Activated CD8-positive, alpha-beta memory T cell treated with anti-CD3 and anti-CD28 coated beads, Interleukin-2, amount 10 ng/mL, durations not matched to agents 7 days and 5 days (primary cell): ENCODE measurements around the gene ADARB1. TPM values are rescaled to one million over a fixed set of nuclear protein-coding genes. Genes with fewer than 3 reads are reported as not detected.

Experiments
- ATAC-seq: fragments of 150-1000 bp; cut with Tn5 transposase; one replicate; pipeline ENCODE4 v1.10.0; 2021; ENCODE audit warnings: moderate library complexity
- CTCF ChIA-PET: fragments of 350-600 bp; sonication (Branson Sonifier 250); formaldehyde crosslinking; loops from one replicate; lab custom pipeline; 2021; ENCODE audit warnings: antibody characterized with exemption; lab: Charles Lee
- DNase-seq: peaks from one replicate; pipeline ENCODE4 v3.0.0-alpha.2; 2020
- H3K27ac Mint-ChIP-seq: one replicate; pipeline ENCODE4 v1.8.0; 2021; ENCODE audit warnings: mild to moderate bottlenecking, mixed read lengths
- H3K27me3 Mint-ChIP-seq: one replicate; pipeline ENCODE4 v1.8.0; 2021; ENCODE audit warnings: mixed read lengths
- H3K36me3 Mint-ChIP-seq: one replicate; pipeline ENCODE4 v1.8.0; 2021; ENCODE audit warnings: mild to moderate bottlenecking, mixed read lengths
- H3K4me1 Mint-ChIP-seq: one replicate; pipeline ENCODE4 v1.8.0; 2021; ENCODE audit warnings: mixed read lengths
- H3K4me3 Mint-ChIP-seq: one replicate; pipeline ENCODE4 v1.8.0; 2021; ENCODE audit warnings: mild to moderate bottlenecking, moderate library complexity, mixed read lengths
- H3K9me3 Mint-ChIP-seq: one replicate; pipeline ENCODE4 v1.8.0; 2022; ENCODE audit warnings: low read depth, mixed read lengths
- total RNA-seq, 2 experiments: library from RNA; stranded (reverse); gene quantifications; one replicate each; pipeline ENCODE4 v1.2.3, GENCODE V29; 2021

Gene ADARB1
- total RNA-seq, 2 experiments from 2014 or later: 29.4 to 38.3 TPM

- ATAC-seq (no peak), DNase-seq (no peak)
- H3K9me3 Mint-ChIP-seq: peaks cover 18% of the 10 kb centered on the region
- no peak overlapping the region for H3K27ac Mint-ChIP-seq
- peaks cover 2% of the 10 kb centered on the region for H3K27me3 Mint-ChIP-seq
- no peak overlapping the region for H3K4me3 Mint-ChIP-seq
- CTCF ChIA-PET: interaction anchor here (0.6 kb wide), 1 partner anchor 288 kb away, joined by 3 read pairs; no protein-coding TSS in a partner anchor
- peaks cover 39% of the 10 kb centered on the region for H3K36me3 Mint-ChIP-seq
- peaks cover 20% of the 10 kb centered on the region for H3K4me1 Mint-ChIP-seq
These were observed 145.7 kb downstream of the ADARB1 start for GRCh38 chr21:45220071-45220481.

DNA sequence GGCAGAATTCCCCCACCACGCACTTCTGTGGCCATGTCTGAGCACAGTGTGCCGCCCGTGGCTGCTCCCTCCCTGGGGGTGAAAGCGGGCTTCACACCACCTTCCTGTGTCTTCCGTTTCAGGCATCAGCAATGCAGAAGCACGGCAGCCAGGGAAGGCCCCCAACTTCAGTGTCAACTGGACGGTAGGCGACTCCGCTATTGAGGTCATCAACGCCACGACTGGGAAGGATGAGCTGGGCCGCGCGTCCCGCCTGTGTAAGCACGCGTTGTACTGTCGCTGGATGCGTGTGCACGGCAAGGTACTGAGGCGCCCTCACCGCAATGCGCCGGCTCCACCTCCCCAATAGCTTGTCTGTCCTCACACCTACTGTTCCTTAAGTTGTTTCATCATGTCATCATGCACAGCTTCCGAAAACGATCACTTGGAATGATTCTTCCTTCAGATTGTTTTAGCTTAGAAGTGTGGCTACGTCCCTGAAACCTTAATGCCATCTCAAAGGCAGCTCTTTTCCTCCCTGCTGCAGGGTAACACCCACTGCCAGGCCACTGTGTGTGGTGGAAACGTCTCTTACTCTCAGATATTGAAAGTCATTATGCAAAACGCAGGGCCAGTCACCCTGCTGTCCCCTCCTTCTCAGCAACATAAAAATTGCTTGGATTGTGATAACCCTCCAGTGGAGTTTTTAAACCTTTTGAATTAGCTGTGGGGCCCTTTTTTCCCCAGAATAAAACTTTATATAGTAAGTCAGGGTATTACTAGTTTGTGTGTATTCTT, 146.5 kb downstream of the ADARB1 start:
- CTCF ChIA-PET: no interaction called here
- no peak for DNase-seq
- Mint-ChIP-seq H3K4me1 (peaks cover 28% of the 10 kb centered on the region), H3K36me3 (peaks cover 38% of the 10 kb centered on the region), H3K27ac (no peak overlapping the region), H3K27me3 (peaks cover 8% of the 10 kb centered on the region), H3K9me3 (peaks cover 18% of the 10 kb centered on the region), H3K4me3 (no peak overlapping the region)
- no peak for ATAC-seq

DNA sequence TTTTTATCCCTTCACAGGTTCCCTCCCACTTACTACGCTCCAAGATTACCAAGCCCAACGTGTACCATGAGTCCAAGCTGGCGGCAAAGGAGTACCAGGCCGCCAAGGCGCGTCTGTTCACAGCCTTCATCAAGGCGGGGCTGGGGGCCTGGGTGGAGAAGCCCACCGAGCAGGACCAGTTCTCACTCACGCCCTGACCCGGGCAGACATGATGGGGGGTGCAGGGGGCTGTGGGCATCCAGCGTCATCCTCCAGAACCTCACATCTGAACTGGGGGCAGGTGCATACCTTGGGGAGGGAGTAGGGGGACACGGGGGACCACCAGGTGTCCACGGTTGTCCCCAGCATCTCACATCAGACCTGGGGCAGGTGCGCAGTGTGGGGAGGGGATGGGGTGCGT, 147.6 kb downstream of the ADARB1 start:
- CTCF ChIA-PET: no interaction called here
- peaks cover 12% of the 10 kb centered on the region for H3K9me3 Mint-ChIP-seq
- no peak overlapping the region for H3K4me3 Mint-ChIP-seq
- H3K27me3 Mint-ChIP-seq: peaks cover 12% of the 10 kb centered on the region
- peaks cover 29% of the 10 kb centered on the region for H3K36me3 Mint-ChIP-seq
- H3K27ac Mint-ChIP-seq: no peak overlapping the region
- DNase-seq (no peak), ATAC-seq (no peak)
- H3K4me1 Mint-ChIP-seq: peaks cover 39% of the 10 kb centered on the region

GRCh38 chr21:45223236-45224185, 149.1 kb downstream of the ADARB1 start:
- DNase-seq (no peak), ATAC-seq (no peak)
- CTCF ChIA-PET: interaction anchor here (0.7 to 1.3 kb wide), 8 partner anchors 13 to 216 kb away, joined by 3 to 4 read pairs (median 4); no protein-coding TSS in a partner anchor
- no peak overlapping the region for H3K4me3 Mint-ChIP-seq
- no peak overlapping the region for H3K27ac Mint-ChIP-seq
- peaks cover 12% of the 10 kb centered on the region for H3K27me3 Mint-ChIP-seq
- H3K36me3 Mint-ChIP-seq: peaks cover 14% of the 10 kb centered on the region
- peaks cover 49% of the 10 kb centered on the region for H3K4me1 Mint-ChIP-seq
- H3K9me3 Mint-ChIP-seq: peaks cover 2% of the 10 kb centered on the region

DNA sequence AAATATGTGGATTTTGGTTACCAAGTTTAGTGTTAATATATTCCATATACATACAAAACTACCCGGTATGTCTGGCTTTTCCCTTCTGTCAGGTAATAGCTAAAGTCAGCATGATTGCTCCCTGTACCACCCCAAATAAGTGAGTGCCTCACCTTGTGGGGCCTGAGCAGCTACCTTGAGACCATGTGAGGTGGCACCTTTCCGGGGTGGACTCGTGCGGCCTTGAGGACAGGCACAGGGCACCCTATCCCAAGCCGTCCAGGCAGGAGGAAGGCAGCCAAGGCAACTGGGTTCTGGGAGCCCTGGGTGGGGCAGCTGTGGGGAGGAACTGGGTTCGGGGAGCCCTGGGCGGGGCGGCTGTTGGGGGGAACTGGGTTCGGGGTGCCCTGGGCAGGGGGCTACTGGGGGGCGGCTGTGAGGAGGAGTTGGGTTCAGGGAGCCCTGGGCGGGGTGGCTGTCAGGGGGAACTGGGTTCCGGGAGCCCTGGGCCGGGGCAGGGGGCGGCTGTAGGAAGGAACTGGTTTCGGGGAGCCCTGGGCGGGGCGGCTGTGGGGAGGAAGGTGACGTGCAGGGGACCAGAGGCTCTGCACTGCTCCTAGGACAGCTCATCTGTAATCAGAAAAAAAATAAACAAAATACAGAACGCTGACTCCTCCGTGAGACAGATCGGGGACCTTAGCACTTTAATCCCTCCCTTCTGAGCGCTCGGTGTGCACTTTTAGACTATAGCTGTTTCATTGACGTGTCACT, 150.0 kb downstream of the ADARB1 start:
- CTCF ChIA-PET: interaction anchor here (1.0 to 1.3 kb wide), 5 partner anchors 12 to 215 kb away, joined by 3 to 4 read pairs (median 4); no protein-coding TSS in a partner anchor
- H3K4me3 Mint-ChIP-seq: no peak overlapping the region
- H3K36me3 Mint-ChIP-seq: peaks cover 12% of the 10 kb centered on the region
- peaks cover 57% of the 10 kb centered on the region for H3K4me1 Mint-ChIP-seq
- peaks cover 15% of the 10 kb centered on the region for H3K27me3 Mint-ChIP-seq
- peak; percentile 59 for ATAC-seq
- H3K27ac Mint-ChIP-seq: peak overlapping the region; percentile 83
- peak; percentile 81 for DNase-seq
- H3K9me3 Mint-ChIP-seq: no peaks in the 10 kb centered on the region

- Mint-ChIP-seq H3K4me3 (no peak overlapping the region), H3K27ac (peak overlapping the region; percentile 83)
- CTCF ChIA-PET: interaction anchor here (1.0 to 1.3 kb wide), 4 partner anchors 11 to 88 kb away, joined by 3 to 4 read pairs (median 4); no protein-coding TSS in a partner anchor
These were observed 150.8 kb downstream of the ADARB1 start for GRCh38 chr21:45225041-45225740.

GRCh38 chr21:45225741-45226327, 151.5 kb downstream of the ADARB1 start:
- no peaks in the 10 kb centered on the region for H3K9me3 Mint-ChIP-seq

More at GRCh38 chr21:45225041-45225740, 150.8 kb downstream of the ADARB1 start:
- peaks cover 59% of the 10 kb centered on the region for H3K4me1 Mint-ChIP-seq
- peaks cover 16% of the 10 kb centered on the region for H3K27me3 Mint-ChIP-seq
- H3K9me3 Mint-ChIP-seq: no peaks in the 10 kb centered on the region
- no peak for DNase-seq
- H3K36me3 Mint-ChIP-seq: peaks cover 12% of the 10 kb centered on the region
- no peak for ATAC-seq

GRCh38 chr21:45226540-45227326, 152.4 kb downstream of the ADARB1 start:
- Mint-ChIP-seq H3K9me3 (no peaks in the 10 kb centered on the region), H3K4me1 (peaks cover 59% of the 10 kb centered on the region), H3K27ac (peak overlapping the region; percentile 57), H3K36me3 (peaks cover 4% of the 10 kb centered on the region), H3K27me3 (peaks cover 23% of the 10 kb centered on the region), H3K4me3 (no peak overlapping the region)
- ATAC-seq: peak; percentile 18
- DNase-seq: peak; percentile 63
- CTCF ChIA-PET: interaction anchor here (1.1 to 2.8 kb wide), 3 partner anchors 61 to 89 kb away, joined by 3 to 11 read pairs (median 9); partner anchors contain the start of gene POFUT2

More at GRCh38 chr21:45225741-45226327, 151.5 kb downstream of the ADARB1 start:
- H3K36me3 Mint-ChIP-seq: peaks cover 7% of the 10 kb centered on the region
- no peak for DNase-seq
- H3K27me3 Mint-ChIP-seq: peaks cover 19% of the 10 kb centered on the region
- H3K4me3 Mint-ChIP-seq: no peak overlapping the region
- H3K4me1 Mint-ChIP-seq: peaks cover 59% of the 10 kb centered on the region
- CTCF ChIA-PET: interaction anchor here (1.1 to 2.8 kb wide), 2 partner anchors 62 to 88 kb away, joined by 3 to 11 read pairs; partner anchors contain the start of gene POFUT2
- H3K27ac Mint-ChIP-seq: no peak overlapping the region
- ATAC-seq: no peak

DNA sequence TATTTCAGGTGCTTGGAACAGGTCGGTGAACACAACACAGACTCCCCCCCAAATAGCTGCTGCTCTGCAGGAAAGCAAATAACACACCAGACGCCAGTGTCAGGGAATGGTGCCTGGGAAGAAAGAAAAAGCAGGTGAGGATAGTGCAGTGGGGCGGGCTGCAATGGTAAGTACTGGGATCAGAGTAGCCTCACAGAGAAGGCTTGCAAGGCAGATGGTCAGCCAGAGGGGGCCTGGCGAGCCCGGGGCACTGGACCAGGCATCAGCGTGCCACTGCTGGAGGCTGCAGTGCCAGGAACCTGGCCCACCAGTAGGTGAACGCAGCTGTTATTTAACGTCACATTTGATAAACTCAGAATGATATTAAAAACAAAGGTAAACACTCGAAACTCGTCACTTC, 153.4 kb downstream of the ADARB1 start:
- Mint-ChIP-seq H3K4me3 (peak overlapping the region; percentile 12), H3K27ac (peak overlapping the region; percentile 73), H3K36me3 (peaks cover 4% of the 10 kb centered on the region), H3K4me1 (peaks cover 65% of the 10 kb centered on the region), H3K27me3 (peaks cover 29% of the 10 kb centered on the region), H3K9me3 (no peaks in the 10 kb centered on the region)
- DNase-seq (no peak), ATAC-seq (peak; percentile 8)
- CTCF ChIA-PET: interaction anchor here (1.1 to 2.8 kb wide), 6 partner anchors 9 to 278 kb away, joined by 3 to 11 read pairs (median 4); no protein-coding TSS in a partner anchor

DNA sequence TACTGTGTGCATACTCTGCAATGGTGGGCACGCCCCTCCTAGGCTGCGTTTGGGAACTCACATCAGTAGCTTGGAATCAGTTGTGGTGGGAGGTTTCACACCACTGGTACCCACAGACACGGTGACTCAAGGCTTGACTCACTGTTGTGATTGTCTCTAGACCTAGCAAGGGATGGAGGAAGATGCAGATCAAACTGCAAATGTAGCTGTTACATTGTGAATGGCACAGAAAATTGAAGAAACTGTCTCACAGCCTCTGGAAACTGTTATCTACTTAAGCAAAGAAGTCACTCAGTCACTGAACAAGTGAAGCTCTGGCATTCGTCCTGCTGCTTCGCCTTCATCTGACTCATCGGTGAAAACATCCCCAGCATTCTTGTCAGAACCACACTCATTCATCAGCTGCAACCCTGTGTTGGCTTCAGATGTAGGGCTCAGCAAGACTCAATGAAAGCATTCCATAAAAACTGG, 153.8 kb downstream of the ADARB1 start:
- Mint-ChIP-seq H3K4me1 (peaks cover 65% of the 10 kb centered on the region), H3K27ac (peak overlapping the region; percentile 73), H3K4me3 (peak overlapping the region; percentile 12), H3K36me3 (peaks cover 4% of the 10 kb centered on the region), H3K27me3 (peaks cover 30% of the 10 kb centered on the region), H3K9me3 (no peaks in the 10 kb centered on the region)
- ATAC-seq (peak; percentile 85), DNase-seq (peak; percentile 95)
- CTCF ChIA-PET: interaction anchor here (1.1 to 2.8 kb wide), 6 partner anchors 9 to 279 kb away, joined by 3 to 11 read pairs (median 4); no protein-coding TSS in a partner anchor
